Kidney glomerular epithelial cell (primary cell): ENCODE data around the gene FKBP5.

Experiments
- DNase-seq: peaks from one replicate; lab custom pipeline; 2025; lab: John Stamatoyannopoulos, UW

FKBP5 gene

DNA sequence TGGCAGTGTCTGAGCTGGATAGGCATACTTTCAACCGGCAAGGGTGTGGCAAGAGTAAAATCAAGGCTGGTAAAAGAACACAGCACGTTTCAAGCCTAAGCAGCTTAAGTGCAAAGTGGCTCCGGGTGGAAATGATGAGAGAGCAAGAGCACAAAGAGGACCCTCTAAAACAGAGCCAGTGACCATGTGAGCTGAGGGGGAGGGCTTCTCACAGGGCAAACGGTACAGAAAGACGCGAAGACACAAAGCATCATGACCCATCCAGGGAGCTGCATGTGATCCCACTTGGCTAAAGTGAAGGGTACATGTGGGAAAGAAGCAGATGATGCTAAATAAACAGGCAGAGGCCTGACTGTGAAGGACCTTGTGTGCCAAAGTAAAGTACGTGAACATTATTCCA is 25.7 kb downstream of the FKBP5 start:
- no peak for DNase-seq

GRCh38 chr6:35654883-35655282 is 33.8 kb downstream of the FKBP5 start:
- no peak for DNase-seq

DNA sequence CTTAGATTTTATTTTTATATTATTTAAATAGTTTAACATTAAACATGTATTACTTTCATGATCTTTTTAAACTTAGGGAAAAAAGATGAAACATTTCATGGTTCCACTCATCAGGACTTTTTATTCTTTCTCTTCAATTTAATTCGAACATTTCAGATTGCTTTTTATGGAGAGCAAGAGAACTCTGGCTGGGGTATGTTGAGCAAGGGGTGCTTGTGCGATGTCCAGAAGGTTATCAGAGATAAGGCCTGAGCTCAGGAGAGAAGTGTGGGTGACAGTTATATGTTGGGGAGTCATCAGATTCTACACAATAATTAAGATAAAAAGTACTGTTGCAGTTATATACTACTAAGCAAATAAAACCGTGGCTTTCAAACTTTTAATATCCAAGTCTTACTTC is 37.5 kb downstream of the FKBP5 start:
- no peak for DNase-seq

DNA sequence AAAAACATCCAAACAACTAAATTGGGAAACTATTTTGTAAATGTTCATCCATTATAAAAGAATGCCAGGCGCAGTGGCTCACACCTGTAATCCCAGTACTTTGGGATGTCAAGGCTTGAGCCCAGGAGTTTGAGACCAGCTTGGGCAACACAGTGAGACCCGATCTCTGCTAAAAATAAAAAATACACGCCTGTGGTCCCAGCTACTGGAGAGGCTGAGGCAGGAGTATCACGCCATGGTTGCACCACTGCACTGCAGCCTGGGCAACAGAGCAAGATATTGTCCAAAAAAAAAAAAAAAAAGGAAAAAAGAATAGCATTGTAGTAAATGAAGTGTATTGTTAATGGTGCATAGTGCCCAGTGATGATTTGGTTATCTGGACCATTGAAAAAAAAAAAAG is 38.7 kb downstream of the FKBP5 start:
- no peak for DNase-seq

- no peak for DNase-seq
These were observed 40.5 kb downstream of the FKBP5 start for GRCh38 chr6:35648203-35648602.

- DNase-seq: no peak
These were observed 41.3 kb downstream of the FKBP5 start for GRCh38 chr6:35647400-35647799.

DNA sequence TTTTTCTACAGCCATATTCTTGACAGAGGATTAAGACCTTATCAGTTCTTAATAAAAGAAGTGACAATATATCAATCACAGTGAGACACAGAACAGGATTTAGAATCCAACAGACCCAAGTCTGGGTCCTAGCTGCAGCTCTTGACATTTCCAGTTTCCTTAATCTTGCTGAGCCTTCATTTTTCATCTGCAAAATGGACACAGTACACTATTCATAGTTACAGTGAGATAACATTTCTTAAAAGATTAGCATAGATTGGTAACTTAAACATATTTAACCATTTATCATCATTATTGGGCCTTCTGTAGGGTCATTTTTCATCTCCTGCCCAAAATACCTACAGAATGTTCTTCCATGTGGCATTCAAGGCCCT is 45.6 kb downstream of the FKBP5 start:
- DNase-seq: no peak

- DNase-seq: no peak
These were observed 46.1 kb downstream of the FKBP5 start for GRCh38 chr6:35642471-35643161.

GRCh38 chr6:35640017-35640664 is 48.6 kb downstream of the FKBP5 start:
- DNase-seq: no peak

- DNase-seq: no peak
These were observed 50.0 kb downstream of the FKBP5 start for GRCh38 chr6:35638679-35639078.

DNA sequence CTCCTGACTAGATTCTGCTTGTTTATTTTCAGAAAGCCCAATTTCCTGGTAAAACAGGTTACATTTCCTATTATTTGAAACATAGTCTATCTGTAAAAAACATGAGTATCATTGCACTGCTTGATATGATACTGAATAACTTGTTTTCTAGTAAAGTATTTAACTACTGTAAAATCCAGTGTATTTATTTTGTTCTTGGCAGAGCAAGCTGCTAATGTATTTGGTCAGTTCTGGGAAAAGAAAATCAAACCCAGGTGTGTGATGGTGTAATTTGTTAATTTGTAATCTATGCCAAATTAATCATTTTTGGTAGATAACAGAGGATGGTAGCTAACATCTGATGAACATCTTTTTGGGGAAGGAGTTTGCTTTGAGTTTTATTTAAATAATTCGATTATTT is 50.8 kb downstream of the FKBP5 start:
- no peak for DNase-seq

DNA sequence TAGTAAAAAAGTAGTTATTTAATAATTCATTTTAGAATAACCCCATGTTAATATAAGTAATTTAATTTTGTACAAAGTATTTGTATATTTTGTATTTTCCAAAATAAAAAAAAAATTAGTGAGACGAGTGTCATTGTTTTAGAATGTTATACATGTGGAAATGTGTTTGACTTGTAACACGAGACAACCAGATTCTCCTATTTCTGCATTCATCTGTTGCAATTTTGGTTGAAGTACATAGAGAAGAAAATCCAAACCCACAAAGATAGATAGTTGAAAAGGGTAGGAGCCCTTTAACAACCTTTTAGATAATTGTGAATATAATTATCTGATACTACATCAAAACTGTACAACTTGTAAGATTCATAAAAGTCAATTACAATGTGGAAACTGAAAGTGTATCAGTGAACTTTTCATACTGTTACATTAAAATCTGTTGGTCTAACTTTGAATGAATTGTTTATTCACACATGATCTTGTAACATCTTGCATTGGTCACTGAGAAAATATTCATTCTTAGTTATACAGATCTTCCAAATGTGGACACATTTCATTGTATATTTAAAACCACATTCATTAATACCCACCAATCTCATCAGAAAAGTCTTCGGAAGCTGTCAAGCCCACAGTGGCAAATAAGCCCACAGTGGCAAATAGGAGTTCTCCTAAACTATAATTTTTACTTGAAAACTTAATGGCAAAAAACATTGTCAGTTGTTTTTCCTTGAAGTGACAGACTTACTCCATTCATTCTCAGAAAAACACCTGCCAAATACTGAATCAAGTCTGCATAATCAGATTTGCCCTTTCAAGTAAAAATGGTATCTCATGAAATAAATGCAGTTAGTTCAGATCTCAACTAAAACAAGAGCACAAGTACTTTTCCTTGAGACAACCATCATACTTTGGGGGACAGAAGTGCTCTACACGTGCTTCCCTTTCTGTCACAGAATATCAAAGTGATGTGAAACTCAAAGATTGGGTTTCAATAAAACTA is 52.8 kb downstream of the FKBP5 start:
- no peak for DNase-seq

DNA sequence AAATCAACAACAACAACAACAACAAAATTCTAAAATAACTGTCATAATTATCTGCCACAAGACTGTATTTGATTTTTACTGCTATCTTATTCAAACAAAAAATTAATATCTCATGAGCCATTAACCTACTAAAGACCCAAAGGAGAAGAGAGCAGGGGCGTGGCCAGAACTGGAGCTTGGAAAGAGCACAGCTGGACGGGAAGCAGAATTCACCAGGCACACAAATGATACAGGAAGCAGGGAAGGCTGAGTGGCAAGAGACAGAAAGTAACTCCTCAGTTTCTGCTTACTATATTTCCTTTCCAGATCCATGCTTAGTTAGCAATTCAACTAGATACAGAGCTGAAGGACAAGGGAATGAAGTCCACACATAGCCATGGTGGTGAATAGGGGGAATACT is 54.4 kb downstream of the FKBP5 start:
- no peak for DNase-seq

DNA sequence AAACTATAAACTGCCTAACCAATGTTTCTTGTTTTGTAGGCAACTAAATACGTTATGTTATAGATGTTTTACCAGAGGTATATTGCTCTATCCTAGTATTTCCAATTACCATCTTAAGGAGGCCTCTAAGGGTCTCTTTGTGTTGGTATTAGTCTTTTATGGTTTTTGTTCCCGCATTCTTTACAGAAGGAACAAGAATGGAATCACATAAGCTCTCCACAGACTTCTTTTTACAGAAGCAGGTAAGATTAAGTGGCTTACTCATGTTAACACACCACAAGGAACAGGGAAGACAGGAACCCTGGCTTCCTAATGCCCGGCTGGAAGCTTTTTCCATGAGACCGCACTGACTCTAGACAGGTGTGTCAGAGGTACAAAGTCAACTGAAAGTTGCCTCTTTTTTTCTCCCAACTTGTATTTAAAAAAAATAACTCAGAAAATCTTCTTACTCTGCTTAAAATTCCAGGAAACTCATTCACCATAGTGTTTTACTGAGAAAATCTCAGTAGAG is 55.1 kb downstream of the FKBP5 start:
- DNase-seq: no peak

DNA sequence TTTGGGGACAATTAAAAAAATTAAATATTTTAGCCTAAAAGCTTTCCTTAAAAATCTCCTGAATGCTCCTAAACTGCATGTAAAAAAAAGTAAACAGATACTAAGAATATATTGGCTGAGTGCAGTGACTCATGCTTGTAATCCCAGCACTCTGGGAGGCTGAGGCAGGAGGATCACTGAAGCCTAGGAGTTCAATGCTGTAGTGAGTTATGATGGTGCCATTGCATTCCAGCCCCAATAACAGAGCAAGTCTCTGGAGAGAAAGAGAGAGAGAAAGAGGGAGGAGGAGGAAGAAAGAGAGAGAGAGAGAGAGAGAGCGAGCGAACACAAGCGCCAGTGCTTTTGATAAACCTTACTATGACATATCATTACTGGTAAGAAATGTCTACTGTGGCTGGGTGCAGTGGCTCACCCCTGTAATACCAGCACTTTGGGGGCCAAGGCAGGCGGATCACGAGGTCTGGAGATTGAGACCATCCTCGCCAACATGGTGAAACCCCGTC is 58.8 kb downstream of the FKBP5 start:
- no peak for DNase-seq

DNA sequence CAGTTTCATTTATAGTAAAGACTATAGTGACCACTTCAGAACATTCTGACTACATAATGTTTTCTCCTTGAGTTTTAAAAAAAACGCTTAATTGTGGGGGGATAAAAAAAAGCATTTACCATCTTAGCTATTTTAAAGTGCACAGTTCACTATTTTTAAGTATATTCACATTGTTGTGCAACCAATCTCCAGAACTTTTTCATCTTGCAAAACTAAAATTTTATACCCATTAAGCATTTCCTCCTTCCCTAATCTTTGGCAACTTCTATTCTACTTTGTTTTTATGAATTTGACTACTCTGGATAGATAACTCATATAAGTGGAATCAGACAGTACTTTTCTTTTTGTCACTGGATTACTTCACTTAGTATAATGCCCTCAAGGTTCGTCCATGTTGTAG is 62.3 kb downstream of the FKBP5 start:
- DNase-seq: no peak

DNA sequence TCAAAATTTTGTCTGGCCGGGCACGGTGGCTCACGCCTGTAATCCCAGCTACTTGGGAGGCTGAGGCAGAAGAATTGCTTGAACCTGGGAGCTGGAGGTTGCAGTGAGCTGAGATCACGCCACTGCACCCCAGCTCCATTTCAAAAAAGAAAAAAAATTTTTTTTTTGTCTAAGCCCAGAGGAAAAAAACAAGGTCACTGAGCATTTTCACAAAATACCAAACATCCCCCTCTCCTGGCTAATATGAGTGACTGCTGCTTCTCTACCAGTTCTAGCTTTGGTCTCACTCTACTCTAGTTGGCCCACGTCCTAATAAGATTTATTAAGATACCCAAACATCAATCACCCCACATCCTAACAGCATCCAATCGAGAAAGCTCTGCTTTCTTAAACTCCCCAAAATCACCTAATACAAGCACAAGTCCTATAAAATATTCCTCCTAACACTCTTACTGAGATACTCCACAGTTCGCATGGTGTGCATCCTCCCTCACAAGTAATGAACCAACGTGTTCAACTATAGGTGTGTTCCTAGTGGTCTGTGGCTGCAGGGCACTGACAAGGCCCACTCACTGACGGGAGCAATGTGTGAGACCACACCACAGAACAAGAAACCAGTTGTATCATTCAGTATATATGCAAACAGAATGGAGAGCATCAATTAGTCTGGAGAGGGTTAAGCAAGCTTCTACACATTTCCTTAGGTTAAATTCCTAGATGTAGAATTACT is 64.2 kb downstream of the FKBP5 start:
- no peak for DNase-seq

DNA sequence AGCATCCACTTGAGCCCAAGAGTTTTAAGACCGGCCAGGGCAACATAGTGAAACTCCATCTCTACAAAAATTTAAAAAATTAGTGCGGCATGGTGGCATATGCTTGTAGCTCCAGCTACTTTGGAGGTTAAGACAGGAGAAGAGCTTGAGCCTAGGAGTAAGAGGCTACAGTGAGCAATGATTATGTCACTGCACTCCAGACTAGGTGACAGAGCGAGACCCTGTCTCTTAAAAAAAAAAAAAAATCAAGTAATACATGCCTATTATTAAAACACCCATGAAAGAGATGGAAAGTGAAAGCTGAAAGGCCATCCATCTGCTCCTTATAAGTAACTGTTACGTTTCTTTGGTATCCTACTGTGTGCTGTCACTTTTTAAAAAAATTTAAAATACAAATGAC is 66.4 kb downstream of the FKBP5 start:
- DNase-seq: no peak

DNA sequence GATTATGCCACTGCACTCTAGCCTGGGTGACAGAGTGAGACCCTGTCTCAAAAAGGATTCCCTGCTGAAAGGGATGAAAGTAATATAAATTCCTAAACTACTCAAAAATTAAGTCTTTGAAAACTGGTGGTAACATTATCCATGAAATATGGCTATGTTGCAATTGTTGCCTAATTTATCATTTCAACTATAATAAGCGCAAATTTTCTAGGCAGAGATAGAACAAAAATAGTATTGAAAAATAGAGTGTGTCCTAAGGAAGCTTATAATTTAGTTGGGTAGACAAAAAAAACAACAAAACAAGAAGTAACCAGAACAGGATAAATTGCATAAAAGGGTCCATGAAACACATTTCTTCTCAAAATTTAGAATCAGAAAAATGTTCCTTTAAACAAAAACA is 68.0 kb downstream of the FKBP5 start:
- DNase-seq: no peak

DNA sequence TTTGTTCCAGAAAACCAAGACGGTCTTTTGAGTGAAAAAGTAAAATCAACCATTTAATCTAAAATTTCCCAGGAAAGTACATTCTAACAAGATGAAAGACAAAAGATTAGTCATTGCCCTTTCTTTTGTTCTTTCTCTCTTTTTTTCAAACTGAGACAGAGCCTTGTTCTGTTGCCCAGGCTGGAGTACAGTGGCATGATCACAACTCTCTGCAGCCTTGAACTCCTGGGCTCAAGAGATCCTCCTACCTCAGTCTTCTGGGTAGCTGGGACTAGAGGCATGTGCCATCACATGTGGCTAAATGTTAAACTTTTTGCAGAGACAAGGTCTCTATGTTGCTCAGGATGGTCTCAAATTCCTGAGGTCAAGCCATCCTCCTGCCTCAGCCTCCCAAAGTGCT is 75.0 kb downstream of the FKBP5 start:
- DNase-seq: no peak

DNA sequence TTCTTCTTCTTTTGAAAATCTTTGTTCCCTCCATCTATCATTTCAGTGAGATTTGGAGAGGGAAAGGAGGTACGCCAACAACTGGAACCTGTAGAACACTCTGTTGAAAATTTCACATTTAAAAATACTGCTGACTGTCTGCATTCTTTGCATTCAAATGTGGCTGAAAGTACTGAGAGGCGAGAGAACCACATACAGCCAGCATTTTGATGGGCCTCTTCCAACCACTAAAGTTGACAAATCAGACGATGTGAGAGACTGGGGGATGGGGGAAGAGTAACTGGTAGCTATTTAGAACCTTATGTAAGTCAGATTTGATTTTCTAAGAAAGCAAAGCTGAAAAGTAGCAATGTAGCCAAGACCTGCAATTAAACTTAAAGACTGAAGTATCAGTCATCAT is 77.5 kb downstream of the FKBP5 start:
- no peak for DNase-seq

- no peak for DNase-seq
These were observed 77.9 kb downstream of the FKBP5 start for GRCh38 chr6:35610830-35611229.
